IMR-90 (cell line): Measurements from ENCODE around the gene ACAN.

Source experiments
- CHD1 ChIP-seq: IDR thresholded peaks from 2 replicates; pipeline ENCODE4 v1.6.1; 2012; ENCODE audit warnings: low read depth, low read length, improper control_type of control experiment
- CTCF ChIP-seq: conservative IDR thresholded peaks from 2 replicates; pipeline ENCODE4 v1.5.1; 2012; ENCODE audit warnings: mild to moderate bottlenecking, low read depth, low read length, improper control_type of control experiment
- ELK1 ChIP-seq: fragments of 150-350 bp; IDR thresholded peaks from 2 replicates; pipeline ENCODE4 v1.6.1; 2016; ENCODE audit warnings: low read depth, mild to moderate bottlenecking, low read length, moderate library complexity, borderline replicate concordance
- MAZ ChIP-seq: IDR thresholded peaks from 2 replicates; pipeline ENCODE4 v1.6.1; 2012; ENCODE audit warnings: low read depth, mild to moderate bottlenecking, low read length, improper control_type of control experiment, moderate library complexity, borderline replicate concordance
- POLR2A ChIP-seq: IDR thresholded peaks from 2 replicates; pipeline ENCODE4 v1.6.1; 2012; ENCODE audit warnings: mild to moderate bottlenecking, low read depth, low read length
- RAD21 ChIP-seq: IDR thresholded peaks from 2 replicates; pipeline ENCODE4 v1.6.1; 2012; ENCODE audit warnings: low read length, improper control_type of control experiment
- RCOR1 ChIP-seq: IDR thresholded peaks from 2 replicates; pipeline ENCODE4 v1.6.1; 2012; ENCODE audit warnings: mild to moderate bottlenecking, low read length, improper control_type of control experiment; ENCODE audit not compliant: insufficient replicate concordance
- RFX5 ChIP-seq: IDR thresholded peaks from 2 replicates; pipeline ENCODE4 v1.8.0; 2012; ENCODE audit warnings: low read depth, mild to moderate bottlenecking, low read length, moderate library complexity
- SMC3 ChIP-seq: fragments of 150-350 bp; IDR thresholded peaks from 2 replicates; pipeline ENCODE4 v1.6.1; 2016; ENCODE audit warnings: low read depth, mild to moderate bottlenecking, antibody characterized with exemption, low read length, moderate library complexity
- USF2 ChIP-seq: fragments of 150-350 bp; IDR thresholded peaks from 2 replicates; pipeline ENCODE4 v1.6.1; 2017; ENCODE audit warnings: mild to moderate bottlenecking, antibody characterized with exemption, low read length, low read depth

GRCh38 chr15:88897456-88898194, 94.4 kb downstream of the ACAN start:
- peak; percentile 68 for TF ChIP-seq CTCF
- no peak for TF ChIP-seq CHD1
- no peak for TF ChIP-seq USF2
- TF ChIP-seq SMC3 = peak; percentile 67
- TF ChIP-seq POLR2A = no peak
- TF ChIP-seq RCOR1 = no peak
- TF ChIP-seq RAD21 = peak; percentile 47
- peak; percentile 82; the same call in 1 of the 2 replicates for TF ChIP-seq MAZ
- no peak for TF ChIP-seq RFX5
- no peak for TF ChIP-seq ELK1
